Ishikawa (cell line): ENCODE data around the gene SORCS3.

Source experiments
- CEBPB ChIP-seq: IDR thresholded peaks from 2 replicates; pipeline ENCODE4 v1.6.1; 2012
- CREB1 ChIP-seq: IDR thresholded peaks from 2 replicates; pipeline ENCODE4 v1.6.1; 2012; ENCODE audit warnings: low read depth
- EP300 ChIP-seq: IDR thresholded peaks from 2 replicates; pipeline ENCODE4 v1.6.1; 2012; ENCODE audit warnings: borderline replicate concordance
- FOXM1 ChIP-seq: IDR thresholded peaks from 2 replicates; pipeline ENCODE4 v1.6.1; 2012; ENCODE audit warnings: low read depth, borderline replicate concordance
- NFIC ChIP-seq: IDR thresholded peaks from 2 replicates; pipeline ENCODE4 v1.6.1; 2012
- RAD21 ChIP-seq: IDR thresholded peaks from 2 replicates; pipeline ENCODE4 v1.6.1; 2012; ENCODE audit warnings: low read depth
- TAF1 ChIP-seq: IDR thresholded peaks from 2 replicates; pipeline ENCODE4 v1.6.1; 2012; ENCODE audit warnings: low read depth, mild to moderate bottlenecking
- TCF12 ChIP-seq: IDR thresholded peaks from 2 replicates; pipeline ENCODE4 v1.6.1; 2012; ENCODE audit warnings: low read depth
- TEAD4 ChIP-seq: IDR thresholded peaks from 2 replicates; pipeline ENCODE4 v1.6.1; 2012
- YY1 ChIP-seq: IDR thresholded peaks from 2 replicates; pipeline ENCODE4 v1.6.1; 2012; ENCODE audit warnings: low read depth
- ZBTB7A ChIP-seq: IDR thresholded peaks from 2 replicates; pipeline ENCODE4 v1.6.1; 2012; ENCODE audit warnings: low read depth
- TF ChIP-seq, protein P1 (sequence below): IDR thresholded peaks from 2 replicates; pipeline ENCODE4 v1.6.1; 2012
- TF ChIP-seq, protein P2 (sequence below): IDR thresholded peaks from 2 replicates; pipeline ENCODE4 v1.6.1; 2012
- TF ChIP-seq, protein P3 (sequence below): IDR thresholded peaks from 2 replicates; pipeline ENCODE4 v1.6.1; 2012; ENCODE audit warnings: low read depth, mild to moderate bottlenecking

DNA sequence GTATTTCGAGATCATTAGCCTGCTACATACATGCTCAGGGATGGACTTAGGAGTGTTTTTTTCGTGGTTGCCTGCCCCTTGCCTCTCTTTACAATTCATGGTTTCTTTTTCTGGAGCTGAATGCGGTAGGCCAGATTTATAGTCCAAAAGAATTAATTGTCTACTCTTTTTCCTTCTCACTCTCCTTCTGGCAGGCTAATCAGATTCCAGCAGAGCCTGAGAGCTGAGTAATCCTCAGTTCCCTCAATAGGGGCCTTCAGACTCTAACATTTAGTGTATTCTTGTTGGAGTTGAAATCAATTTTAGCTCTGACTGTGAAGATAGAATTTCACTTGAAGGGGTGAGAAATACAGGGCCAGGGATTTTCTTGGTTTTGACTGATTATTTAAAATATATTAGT, 16.4 kb downstream of the SORCS3 start:
- TF ChIP-seq YY1 (no peak), TAF1 (no peak), CEBPB (no peak), EP300 (no peak), FOXM1 (no peak), RAD21 (no peak), NFIC (no peak), CREB1 (no peak), ZBTB7A (no peak), TEAD4 (no peak), TCF12 (no peak)
- TF ChIP-seq, protein P1, sequence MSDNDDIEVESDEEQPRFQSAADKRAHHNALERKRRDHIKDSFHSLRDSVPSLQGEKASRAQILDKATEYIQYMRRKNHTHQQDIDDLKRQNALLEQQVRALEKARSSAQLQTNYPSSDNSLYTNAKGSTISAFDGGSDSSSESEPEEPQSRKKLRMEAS, result no peak
- TF ChIP-seq, protein P2, sequence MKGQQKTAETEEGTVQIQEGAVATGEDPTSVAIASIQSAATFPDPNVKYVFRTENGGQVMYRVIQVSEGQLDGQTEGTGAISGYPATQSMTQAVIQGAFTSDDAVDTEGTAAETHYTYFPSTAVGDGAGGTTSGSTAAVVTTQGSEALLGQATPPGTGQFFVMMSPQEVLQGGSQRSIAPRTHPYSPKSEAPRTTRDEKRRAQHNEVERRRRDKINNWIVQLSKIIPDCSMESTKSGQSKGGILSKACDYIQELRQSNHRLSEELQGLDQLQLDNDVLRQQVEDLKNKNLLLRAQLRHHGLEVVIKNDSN, result no peak
- TF ChIP-seq, protein P3, sequence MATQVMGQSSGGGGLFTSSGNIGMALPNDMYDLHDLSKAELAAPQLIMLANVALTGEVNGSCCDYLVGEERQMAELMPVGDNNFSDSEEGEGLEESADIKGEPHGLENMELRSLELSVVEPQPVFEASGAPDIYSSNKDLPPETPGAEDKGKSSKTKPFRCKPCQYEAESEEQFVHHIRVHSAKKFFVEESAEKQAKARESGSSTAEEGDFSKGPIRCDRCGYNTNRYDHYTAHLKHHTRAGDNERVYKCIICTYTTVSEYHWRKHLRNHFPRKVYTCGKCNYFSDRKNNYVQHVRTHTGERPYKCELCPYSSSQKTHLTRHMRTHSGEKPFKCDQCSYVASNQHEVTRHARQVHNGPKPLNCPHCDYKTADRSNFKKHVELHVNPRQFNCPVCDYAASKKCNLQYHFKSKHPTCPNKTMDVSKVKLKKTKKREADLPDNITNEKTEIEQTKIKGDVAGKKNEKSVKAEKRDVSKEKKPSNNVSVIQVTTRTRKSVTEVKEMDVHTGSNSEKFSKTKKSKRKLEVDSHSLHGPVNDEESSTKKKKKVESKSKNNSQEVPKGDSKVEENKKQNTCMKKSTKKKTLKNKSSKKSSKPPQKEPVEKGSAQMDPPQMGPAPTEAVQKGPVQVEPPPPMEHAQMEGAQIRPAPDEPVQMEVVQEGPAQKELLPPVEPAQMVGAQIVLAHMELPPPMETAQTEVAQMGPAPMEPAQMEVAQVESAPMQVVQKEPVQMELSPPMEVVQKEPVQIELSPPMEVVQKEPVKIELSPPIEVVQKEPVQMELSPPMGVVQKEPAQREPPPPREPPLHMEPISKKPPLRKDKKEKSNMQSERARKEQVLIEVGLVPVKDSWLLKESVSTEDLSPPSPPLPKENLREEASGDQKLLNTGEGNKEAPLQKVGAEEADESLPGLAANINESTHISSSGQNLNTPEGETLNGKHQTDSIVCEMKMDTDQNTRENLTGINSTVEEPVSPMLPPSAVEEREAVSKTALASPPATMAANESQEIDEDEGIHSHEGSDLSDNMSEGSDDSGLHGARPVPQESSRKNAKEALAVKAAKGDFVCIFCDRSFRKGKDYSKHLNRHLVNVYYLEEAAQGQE, result no peak
